ENCODE measurements around the gene BCAS3.

GRCh38 chr17:60717814-60718213, 40.2 kb downstream of the BCAS3 start:
- TF ChIP-seq CTCF (IDR thresholded peaks at IDR 0.05) (no peak), POLR2A (IDR thresholded peaks at IDR 0.05) (no peak)
